Subcutaneous adipose tissue (tissue), 4 donors: ENCODE results near the gene MARS1. TPM values are rescaled to one million over a fixed set of nuclear protein-coding genes. Genes with fewer than 3 reads are reported as not detected.

ENCODE experiments used
- small RNA-seq: library from RNA; depleted of rRNA; stranded (forward); fragments of <200 nt; gene quantifications from one replicate; pipeline ENCODE3, GENCODE V24; 2016
- total RNA-seq, 4 donors: library from RNA; depleted of rRNA; stranded (reverse); fragments of >200 nt; gene quantifications; one replicate each; pipeline ENCODE4 v1.1.0, GENCODE V29; 2016

The MARS1 gene
- total RNA-seq, 4 donors from 2014 or later = 43.4 to 86.9 (median 47.5) TPM

Small RNA genes lying within 50 kb of the gene (small RNA-seq; reads per million reads assigned to genes)
- not detected for gene MIR616

Other genes with a start within 250 kb of the MARS1 start
- 1 to 10 TPM; 2.2 to 7.8 (median 3.7) TPM for gene STAC3, start 236.9 kb upstream of the MARS1 start, total RNA-seq
- 10 to 100 TPM; 48.2 to 51.2 (median 48.7) TPM for gene R3HDM2, start 57.0 kb upstream of the MARS1 start, total RNA-seq
- not detected for gene INHBC, start 53.3 kb upstream of the MARS1 start, total RNA-seq
- gene INHBE, start 32.8 kb upstream of the MARS1 start, total RNA-seq = not detected
- 1 to 10 TPM in 3 of 4 donors, not detected in 1; 1.5 to 3.7 (median 2.9) TPM for gene GLI1, start 28.3 kb upstream of the MARS1 start, total RNA-seq
- gene ARHGAP9, start 8.2 kb upstream of the MARS1 start, total RNA-seq = 10 to 100 TPM; 16.6 to 50.1 (median 24.7) TPM
- 10 to 100 TPM; 23.3 to 68.8 (median 45.1) TPM for gene DDIT3, start 32.4 kb downstream of the MARS1 start, total RNA-seq
- 10 to 100 TPM; 14.8 to 41.4 (median 16.8) TPM for gene MBD6, start 34.8 kb downstream of the MARS1 start, total RNA-seq
- gene DCTN2, start 59.1 kb downstream of the MARS1 start, total RNA-seq = 100 to 1,000 TPM in 3 of 4 donors, 10 to 100 TPM in 1; 78.6 to 161 (median 131) TPM
- under 1 TPM in 2 of 4 donors, not detected in 2; 0.17 to 0.38 TPM for gene KIF5A, start 62.0 kb downstream of the MARS1 start, total RNA-seq
- 10 to 100 TPM; 10.7 to 13.2 (median 11.9) TPM for gene PIP4K2C, start 103.1 kb downstream of the MARS1 start, total RNA-seq
- gene DTX3, start 116.8 kb downstream of the MARS1 start, total RNA-seq = 1 to 10 TPM; 1.8 to 4.8 (median 4.0) TPM
- gene ARHGEF25, start 123.4 kb downstream of the MARS1 start, total RNA-seq = 10 to 100 TPM in 1 of 4 donors, 1 to 10 TPM in 3; 2.1 to 13.6 (median 8.9) TPM
- 1 to 10 TPM in 1 of 4 donors, under 1 TPM in 3; 0.17 to 3.4 (median 0.49) TPM for gene B4GALNT1, start 145.1 kb downstream of the MARS1 start, total RNA-seq
- 100 to 1,000 TPM; 120 to 390 (median 277) TPM for gene OS9, start 206.1 kb downstream of the MARS1 start, total RNA-seq